ENCODE data around the gene F2.

DNA sequence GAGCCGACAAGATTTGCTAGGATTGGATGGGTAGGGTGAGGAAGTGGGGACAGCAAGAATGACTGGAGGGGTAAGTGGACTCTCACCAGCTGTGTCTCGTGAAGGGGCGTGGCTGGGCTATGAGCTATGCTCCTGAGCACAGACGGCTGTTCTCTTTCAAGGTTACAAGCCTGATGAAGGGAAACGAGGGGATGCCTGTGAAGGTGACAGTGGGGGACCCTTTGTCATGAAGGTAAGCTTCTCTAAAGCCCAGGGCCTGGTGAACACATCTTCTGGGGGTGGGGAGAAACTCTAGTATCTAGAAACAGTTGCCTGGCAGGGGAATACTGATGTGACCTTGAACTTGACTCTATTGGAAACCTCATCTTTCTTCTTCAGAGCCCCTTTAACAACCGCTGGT is 19.9 kb downstream of the F2 start:
- no peak for TF ChIP-seq EZH2 (IDR thresholded peaks at IDR 0.05)
- TF ChIP-seq, protein P1, sequence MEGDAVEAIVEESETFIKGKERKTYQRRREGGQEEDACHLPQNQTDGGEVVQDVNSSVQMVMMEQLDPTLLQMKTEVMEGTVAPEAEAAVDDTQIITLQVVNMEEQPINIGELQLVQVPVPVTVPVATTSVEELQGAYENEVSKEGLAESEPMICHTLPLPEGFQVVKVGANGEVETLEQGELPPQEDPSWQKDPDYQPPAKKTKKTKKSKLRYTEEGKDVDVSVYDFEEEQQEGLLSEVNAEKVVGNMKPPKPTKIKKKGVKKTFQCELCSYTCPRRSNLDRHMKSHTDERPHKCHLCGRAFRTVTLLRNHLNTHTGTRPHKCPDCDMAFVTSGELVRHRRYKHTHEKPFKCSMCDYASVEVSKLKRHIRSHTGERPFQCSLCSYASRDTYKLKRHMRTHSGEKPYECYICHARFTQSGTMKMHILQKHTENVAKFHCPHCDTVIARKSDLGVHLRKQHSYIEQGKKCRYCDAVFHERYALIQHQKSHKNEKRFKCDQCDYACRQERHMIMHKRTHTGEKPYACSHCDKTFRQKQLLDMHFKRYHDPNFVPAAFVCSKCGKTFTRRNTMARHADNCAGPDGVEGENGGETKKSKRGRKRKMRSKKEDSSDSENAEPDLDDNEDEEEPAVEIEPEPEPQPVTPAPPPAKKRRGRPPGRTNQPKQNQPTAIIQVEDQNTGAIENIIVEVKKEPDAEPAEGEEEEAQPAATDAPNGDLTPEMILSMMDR (IDR thresholded peaks at IDR 0.05) = no peak
- TF ChIP-seq EZH2phosphoT487 (IDR thresholded peaks at IDR 0.05) = no peak

All from neural progenitor cell (in vitro differentiated cells).